Fibroblast of skin of left quadriceps (primary cell): ENCODE data around the gene ABCC6.
"Not testable (repeated sequence)": the region's sequence is repeated elsewhere in the genome, so short reads cannot be mapped to it uniquely, and the experiment has no call there.

Source experiments
- DNase-seq, 2 experiments: peaks; one replicate each; pipeline ENCODE4 v3.0.0-alpha.2; 2013; ENCODE audit warnings: low read depth in 2 of 2

The ABCC6 gene

GRCh38 chr16:16222850-16223661 lies at the start of gene ABCC6:
ABCC6 (minus strand) TSS chr16:16223494; CDS start chr16:16223434, 60 bp downstream.
- not testable (repeated sequence) for DNase-seq

DNA sequence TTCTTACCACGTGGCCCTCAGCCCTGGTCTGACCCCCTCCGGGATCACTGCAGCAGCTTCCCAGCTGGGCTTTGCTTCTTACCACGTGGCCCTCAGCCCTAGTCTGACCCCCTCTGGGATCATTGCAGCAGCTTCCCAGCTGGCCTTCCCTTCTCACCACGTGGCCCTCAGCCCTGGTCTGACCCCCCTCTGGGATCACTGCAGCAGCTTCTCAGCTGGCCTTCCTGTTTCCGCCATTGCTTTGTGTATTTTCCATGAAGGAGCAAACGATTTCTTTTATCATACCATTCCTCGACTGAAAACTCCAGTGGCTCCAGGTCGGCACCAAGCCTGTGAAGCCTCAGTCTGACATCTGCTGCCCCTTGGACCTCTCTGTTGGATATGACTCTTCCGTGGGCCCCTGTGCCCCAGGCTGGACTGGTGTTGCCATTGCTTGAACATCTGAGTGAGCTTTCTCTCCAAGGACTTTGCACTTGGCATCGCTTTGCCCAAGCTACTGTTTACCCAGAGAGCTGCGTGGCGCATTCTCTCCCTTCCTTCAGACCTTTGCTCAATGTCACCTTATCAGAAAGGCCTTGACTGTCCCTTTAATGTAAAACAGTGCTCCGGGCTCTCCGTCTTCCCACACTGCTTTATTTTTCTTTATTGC lies 49.4 kb upstream of the ABCC6 start:
- DNase-seq: not testable (repeated sequence)

DNA sequence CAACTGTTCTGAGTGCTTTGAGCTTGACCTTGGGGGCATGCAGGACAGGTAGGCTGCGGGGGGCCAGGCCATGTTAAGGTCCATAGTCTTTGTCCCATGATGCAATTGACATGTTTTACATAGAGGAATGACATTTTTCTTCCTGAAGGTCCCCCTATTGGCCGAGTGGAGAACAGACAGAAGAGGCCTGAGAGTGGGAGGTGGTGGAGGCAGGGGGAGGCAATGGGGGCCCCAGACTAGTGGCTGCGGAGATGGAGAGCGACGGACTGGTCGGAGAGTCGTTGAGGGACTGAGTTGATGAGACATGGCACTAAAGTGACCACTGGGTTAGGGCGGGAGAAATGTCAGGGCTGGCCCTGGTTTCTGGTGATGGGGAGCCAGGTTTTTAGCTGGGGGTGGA lies 48.4 kb upstream of the ABCC6 start:
- DNase-seq: not testable (repeated sequence)

DNA sequence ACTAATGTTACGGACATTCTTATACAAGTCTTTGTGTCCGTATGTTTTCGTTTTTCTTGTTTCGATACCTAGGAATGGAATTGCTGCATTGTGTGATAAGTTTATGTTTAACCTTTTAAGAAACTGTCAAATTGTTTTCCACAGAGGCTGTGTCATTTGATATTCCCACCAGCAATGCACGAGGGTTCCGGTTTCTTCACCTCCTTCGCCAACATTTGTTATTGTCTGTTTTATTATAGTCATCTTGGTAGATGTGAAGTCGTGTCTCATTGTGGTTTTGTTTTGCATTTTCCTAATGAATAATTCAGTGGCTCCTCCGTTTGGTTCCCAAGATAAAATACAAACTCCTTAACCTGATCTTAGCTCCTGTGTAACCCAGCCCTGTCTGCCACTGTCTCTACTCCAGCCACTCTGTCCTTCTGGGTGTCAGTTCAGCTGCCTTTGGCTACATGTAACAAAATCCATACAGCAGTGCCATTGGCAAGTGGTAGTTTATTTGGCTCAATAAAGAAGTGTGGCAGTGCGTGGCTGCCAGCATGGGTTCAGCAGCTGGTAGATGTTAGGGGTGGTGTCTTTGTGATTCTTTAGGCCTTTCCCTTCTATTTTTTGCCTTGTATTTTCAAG lies 45.0 kb upstream of the ABCC6 start:
- not testable (repeated sequence) for DNase-seq

- DNase-seq: not testable (repeated sequence)
Observed at GRCh38 chr16:16267708-16268107, 44.4 kb upstream of the ABCC6 start.

GRCh38 chr16:16265044-16265443 lies 41.8 kb upstream of the ABCC6 start:
- DNase-seq: not testable (repeated sequence)

DNA sequence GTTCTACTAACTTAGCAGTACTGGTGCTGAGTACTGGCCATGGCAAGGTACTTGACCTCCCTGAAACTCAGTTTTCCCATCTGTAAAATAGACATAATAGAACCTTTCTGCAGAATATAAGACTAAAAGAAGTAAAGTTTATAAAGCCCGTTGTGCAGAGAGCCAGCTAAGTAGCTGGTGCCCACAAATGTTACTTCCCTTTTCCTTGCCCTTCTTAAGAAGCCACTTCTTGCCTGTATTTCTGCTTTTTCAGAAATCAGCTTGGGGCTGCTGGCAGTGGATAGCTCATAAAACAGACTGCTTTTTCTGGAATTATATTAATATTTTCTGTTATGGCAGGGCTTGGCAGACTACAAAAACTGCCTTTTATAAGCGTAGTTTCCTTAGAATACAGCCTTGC lies 40.7 kb upstream of the ABCC6 start:
- not testable (repeated sequence) for DNase-seq

- DNase-seq: not testable (repeated sequence)
Observed at GRCh38 chr16:16262954-16263555, 39.8 kb upstream of the ABCC6 start.

DNA sequence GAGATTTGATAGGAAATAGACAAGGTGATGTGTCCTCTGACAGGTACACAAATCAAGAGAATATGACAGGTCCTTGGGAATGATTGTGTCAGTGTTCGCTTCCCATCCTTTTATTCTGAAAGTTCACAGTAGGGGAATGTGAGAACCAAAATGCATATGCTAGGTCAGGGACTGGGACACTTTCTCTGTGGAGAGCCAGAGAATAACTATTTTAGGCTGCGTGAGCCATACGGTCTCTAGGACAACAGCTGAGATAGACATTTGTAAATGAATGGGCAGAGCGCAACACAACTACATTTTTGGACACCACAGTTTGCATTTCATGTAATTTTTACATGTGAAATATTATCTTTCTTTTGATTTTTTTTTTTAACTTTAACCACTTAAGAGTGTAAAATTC lies 36.7 kb upstream of the ABCC6 start:
- not testable (repeated sequence) for DNase-seq

DNA sequence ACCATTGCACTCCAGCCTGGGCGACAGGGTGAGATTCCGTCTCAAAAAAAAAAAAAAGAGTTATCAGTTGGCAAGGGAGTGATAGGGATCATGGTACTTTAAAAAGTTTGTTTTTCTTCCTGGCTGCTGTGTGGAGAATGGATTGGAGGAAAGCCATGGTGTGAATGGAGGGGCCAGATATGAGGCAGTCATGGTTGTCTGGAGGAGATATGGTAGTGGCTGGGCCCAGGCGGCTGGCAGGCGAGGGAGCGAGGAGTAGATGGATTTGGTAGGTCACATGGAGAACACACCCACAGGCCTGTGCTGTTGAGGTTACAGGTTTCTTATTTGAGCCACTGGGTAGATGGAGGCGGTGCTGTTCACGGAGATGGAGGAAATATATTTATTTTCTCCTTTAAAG lies 35.5 kb upstream of the ABCC6 start:
- DNase-seq: not testable (repeated sequence)

DNA sequence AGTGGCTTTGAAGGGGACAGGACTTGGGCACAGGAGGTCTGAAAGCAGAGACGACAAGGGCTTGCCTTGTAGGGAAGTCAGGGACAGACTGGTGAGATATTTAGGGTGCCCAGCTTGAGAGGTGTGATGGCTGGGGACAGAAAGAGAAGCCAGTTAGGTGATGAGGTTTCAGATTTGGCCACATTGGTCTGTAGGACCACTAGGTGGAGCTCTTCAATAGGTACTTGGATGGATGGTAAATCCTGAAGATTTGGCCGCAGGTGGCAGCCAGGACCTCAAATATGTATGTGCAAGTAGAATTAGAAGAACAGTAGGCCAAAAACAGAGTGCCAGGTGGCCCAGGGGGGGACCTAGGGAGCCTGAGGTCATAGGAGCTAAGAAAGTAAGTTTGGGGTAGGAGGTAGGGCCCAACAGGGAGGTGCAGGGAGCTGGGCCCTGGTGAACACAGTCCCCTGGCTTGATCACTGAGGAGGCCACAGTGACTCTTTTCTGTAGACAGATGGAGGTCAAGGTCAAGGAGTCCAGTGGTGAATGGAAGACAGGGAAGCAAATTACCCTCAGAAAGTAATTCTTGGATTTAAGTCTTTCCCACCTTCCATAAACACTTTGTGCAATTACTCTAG lies 34.1 kb upstream of the ABCC6 start:
- not testable (repeated sequence) for DNase-seq

DNA sequence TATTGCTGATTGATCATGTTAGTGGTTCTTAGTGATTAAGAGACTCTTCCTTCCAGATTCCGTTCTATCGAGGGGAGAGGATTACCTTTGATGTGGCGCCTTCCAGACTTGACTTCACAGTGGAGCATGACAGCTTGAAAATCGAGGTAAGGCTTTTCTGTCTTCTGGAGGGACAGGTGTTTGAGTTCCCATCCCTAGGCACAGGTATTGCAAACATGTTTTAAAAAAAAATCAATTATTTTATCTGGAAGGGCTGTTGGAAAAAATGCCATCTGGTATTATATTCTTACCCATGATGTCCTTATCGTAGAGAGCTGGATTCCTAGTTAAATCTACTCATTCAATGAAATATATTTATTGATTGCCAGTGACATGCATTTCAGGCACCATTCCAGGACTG lies 29.1 kb upstream of the ABCC6 start:
- not testable (repeated sequence) for DNase-seq

- DNase-seq: not testable (repeated sequence)
Observed at GRCh38 chr16:16249621-16250330, 26.5 kb upstream of the ABCC6 start.

DNA sequence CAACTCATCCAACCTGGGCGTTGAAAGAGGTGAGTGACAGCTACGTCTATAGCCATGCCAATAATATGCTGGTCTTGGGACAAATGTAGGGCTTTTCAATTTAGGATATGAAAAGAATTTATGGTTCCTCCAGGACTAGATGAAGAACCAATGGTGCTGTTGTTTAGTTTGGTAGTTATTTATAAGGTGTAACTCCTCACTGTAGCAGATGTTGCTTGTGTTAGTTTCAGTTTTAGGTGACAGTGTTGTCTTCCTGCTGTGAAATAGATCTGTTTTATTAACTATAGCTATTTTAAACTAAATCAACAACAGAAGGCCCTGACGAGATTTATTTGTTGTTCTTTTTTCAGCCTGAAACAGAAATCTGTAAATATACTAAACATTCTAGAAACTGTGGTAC lies 24.1 kb upstream of the ABCC6 start:
- DNase-seq: not testable (repeated sequence)

GRCh38 chr16:16246578-16247262 lies 23.4 kb upstream of the ABCC6 start:
- not testable (repeated sequence) for DNase-seq

DNA sequence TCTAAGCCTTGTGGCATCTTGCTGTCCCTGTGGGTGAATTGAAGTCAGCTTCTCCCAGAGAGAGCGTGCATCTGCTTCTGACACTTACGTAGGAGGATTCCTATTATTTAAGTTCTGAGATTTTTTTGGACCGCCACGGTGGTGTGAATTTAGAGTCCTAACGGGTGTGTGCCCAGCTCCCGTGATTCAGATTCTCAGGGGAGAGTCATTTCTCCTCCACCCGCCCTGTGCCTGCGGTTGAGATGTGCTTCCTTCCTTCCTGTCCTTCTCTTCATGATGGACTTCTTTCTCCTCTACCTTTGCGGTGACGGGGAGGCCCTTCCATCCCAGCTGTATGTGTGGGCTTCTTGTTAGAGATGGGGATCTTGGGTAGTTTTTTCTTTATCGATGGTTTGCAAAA lies 20.6 kb upstream of the ABCC6 start:
- not testable (repeated sequence) for DNase-seq

DNA sequence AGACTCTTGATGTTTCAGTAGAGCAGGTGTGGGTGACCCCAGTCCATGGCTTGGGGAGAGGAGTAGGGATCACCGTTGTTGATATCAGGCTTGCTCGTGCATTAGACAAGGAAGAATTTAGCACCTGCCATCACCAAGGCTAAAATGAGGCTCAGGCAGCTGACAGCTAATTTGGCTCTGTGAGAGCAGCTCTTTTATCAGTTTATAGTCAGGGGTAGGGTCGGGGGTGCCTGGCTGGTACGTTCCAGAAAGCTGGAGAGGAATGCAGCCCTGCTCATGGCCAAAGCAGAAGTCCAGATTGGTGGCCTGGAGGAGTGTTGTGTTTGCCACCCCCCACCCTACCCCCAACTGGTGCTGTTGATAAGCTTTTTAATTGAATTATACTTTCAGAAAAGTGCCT lies 17.4 kb upstream of the ABCC6 start:
- not testable (repeated sequence) for DNase-seq

- not testable (repeated sequence) for DNase-seq
Observed at GRCh38 chr16:16237738-16238137, 14.4 kb upstream of the ABCC6 start.

- not testable (repeated sequence) for DNase-seq
Observed at GRCh38 chr16:16237071-16237470, 13.8 kb upstream of the ABCC6 start.

DNA sequence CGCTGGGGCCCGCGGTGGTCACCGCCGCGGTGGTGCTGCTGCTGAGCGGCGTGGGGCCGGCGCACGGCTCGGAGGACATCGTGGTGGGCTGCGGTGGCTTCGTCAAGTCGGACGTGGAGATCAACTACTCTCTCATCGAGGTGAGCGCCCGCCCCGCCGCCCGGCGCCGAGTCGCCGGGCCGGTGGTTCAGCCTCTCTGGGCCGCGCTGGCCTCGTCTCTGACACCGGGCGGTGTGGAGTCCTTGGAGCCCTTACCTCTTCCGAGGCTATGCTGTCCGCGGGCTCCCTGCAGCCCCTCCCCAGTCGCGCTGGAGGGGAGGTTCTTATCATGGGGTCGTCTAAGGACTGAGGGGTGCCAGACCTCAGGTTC lies 9.4 kb upstream of the ABCC6 start:
- DNase-seq: not testable (repeated sequence)
